CD4-positive, alpha-beta T cell treated with Interleukin-17A for 1 hour (primary cell): ENCODE results near the gene COL26A1.
"Not testable (repeated sequence)": the region's sequence is repeated elsewhere in the genome, so short reads cannot be mapped to it uniquely, and the experiment has no call there.

Experiments used
- DNase-seq: peaks from one replicate; pipeline ENCODE4 v3.0.0-alpha.2; 2020

COL26A1 gene

DNA sequence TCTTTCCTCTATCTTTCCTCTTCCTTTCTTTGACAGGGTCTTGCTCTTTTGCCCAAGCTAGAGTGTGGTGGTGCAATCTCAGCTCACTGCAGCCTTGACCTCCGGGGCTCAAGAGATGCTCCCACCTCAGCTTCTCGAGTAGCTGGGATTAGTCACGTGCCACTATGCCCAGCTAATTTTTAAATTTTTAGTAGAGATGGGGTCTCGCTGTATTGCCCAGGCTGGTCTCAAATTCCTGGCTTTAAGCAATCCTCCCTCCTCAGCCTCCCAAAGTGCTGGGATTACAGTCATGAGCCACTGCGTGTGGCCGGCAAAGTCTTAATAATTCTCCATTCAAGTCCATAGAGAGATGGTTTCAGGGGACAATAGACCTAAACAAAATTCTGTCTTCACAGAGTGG lies 40.2 kb downstream of the COL26A1 start:
- no peak for DNase-seq

DNA sequence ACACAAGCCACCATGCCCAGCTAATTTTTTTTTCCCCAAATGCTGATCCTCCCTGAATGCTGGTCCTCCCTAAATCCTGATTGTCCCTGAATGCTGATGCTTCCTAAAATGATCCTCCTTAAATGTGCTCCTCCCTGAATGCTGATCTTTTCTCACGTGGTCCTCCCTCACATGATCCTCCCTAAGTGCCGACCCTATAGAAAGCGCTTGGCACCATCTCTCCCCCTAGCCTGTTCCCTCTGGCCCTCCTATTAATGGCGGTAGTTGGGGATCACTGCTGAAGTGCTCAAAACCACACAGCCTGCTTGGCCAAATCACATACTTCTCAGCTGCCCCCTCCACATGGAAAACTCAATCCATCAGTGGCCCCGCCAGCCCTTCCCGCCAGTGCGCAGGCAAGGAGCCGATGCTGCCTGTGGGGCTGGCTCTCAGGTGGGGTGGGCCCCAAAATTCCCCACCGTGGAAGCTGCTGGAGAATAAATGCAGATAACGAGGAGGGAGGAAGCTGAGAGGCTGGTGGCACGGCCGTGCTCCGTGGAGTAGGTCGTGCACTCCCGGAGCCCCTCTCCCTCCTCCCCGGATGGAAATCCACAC lies 42.9 kb downstream of the COL26A1 start:
- no peak for DNase-seq

DNA sequence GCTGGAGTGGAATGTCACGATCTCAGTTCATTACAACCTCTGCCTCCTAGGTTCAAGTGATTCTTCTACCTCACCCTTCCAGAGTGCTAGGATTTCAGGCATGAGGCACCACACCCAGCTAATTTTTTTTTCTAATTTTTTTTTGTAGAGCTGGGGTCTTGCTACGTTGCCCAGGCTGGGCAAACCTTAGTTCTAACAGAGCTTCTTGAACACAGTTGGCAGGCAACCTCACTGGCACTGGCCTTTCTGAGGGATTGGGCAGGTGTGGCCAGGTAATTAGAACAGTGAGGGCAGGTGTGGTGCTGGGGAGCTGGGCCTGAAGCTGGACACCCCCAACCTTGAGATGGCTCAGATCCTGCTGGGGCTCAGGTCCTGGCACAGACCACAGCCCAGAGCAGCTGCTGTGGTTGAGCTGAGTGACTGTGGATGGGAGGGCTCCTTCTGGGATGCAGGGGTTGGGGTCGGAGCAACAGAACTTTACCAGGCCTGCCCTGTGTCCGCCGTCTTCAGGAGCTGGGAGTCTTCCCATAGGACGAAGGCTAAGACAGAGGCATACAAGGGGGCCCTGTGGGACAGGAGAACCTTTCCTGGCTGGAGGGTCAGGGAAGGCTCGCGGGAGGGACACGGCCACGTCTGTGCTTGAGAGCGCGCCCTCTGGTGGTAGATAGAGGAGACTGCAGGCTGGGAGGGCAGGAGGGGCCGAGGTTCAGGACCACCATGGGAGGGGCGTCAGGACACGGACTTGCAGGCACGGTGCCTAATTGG lies 48.2 kb downstream of the COL26A1 start:
- DNase-seq, result peak; percentile 38

DNA sequence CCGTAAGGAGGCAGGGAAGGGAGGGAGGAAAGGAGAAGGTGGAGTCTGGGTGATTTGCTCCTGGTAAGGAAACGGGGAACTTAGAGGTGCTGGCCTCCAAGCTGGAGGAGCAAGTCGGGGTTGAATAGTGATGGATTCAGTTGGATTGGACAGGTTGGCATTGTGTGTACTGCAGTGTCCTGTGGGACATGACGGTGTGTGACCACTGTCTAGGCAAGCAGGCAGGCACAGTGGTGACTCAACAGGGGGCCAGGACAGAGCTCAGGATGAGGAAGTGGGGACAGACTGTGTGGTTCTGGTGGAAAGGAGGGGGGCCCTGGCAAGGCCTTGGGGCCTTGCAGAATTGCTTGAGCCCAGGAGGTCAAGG lies 48.8 kb downstream of the COL26A1 start:
- DNase-seq, result no peak

DNA sequence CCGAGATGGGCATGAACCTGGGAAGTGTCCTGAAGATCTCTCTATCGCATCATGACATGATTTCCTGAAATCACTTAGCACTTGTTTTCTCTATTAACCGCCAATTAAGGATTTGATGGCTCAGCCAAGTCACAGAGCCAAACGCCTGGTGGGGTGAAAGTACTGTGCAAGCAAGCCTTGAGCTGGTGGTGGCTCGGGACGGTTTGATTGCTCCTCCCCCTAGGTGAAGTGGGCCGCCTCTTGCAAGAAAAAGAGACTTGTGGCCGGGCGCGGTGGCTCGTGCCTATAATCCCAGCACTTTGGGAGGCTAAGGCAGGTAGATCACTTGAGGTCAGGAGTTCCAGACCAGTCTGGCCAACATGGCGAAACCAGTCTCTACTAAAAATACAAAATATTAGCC lies 50.3 kb downstream of the COL26A1 start:
- DNase-seq, result no peak

DNA sequence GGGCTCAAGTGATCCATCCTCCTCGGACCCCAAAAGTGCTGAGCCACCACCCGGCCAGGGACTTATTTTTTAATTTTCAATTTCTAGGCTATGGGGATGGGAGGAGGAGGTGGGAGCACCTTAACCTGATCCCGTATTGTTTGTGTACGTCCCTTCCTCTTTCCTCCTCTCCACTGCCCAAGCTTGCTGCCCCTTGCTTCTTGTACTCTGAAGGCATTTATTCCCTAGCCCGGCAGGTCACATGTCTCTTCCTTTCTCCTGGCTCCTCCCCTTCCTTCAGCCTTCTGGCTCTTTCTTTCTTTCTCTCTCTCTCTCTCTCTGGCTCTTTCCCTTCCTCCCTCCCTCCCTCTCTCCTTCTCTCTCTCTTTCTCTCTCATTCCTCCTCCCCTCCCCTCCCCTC lies 56.0 kb downstream of the COL26A1 start:
- DNase-seq, result no peak

DNA sequence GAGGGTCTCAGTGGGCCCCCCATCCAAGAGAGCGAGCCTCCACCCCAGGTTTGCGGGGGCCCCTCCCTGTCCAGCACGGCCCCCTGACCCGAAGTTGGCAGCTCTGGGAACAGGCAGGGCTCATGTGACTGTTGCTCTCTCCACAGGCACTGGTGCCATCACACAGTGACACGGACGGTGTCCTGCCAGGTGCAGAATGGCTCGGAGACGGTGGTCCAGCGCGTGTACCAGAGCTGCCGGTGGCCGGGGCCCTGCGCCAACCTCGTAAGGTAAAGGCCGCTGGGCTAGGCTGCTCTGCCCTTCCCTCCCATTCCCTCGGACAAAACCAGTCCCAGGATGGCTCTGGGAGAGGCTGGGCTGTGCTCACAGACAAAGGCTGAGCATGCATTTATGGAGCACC lies 57.2 kb downstream of the COL26A1 start:
- DNase-seq, result no peak

DNA sequence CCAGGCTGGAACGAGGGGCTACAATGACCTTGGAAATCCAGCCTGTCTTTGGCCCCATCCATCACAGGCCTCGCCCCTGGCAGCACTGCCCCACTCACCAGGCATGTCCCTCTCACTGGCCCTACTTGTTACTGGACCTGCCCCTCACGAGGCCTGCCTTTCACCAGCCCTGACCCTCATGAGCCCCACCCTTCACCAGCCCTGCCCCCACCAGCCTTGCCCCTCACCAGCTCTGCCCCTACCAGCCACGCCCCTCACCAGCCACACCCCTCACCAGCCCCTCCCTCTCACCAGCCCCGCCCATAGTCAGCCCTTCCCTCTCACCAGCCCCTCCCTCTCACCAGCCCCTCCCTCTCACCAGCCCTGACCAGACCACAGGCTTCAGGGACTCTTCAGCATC lies 57.8 kb downstream of the COL26A1 start:
- DNase-seq, result no peak

DNA sequence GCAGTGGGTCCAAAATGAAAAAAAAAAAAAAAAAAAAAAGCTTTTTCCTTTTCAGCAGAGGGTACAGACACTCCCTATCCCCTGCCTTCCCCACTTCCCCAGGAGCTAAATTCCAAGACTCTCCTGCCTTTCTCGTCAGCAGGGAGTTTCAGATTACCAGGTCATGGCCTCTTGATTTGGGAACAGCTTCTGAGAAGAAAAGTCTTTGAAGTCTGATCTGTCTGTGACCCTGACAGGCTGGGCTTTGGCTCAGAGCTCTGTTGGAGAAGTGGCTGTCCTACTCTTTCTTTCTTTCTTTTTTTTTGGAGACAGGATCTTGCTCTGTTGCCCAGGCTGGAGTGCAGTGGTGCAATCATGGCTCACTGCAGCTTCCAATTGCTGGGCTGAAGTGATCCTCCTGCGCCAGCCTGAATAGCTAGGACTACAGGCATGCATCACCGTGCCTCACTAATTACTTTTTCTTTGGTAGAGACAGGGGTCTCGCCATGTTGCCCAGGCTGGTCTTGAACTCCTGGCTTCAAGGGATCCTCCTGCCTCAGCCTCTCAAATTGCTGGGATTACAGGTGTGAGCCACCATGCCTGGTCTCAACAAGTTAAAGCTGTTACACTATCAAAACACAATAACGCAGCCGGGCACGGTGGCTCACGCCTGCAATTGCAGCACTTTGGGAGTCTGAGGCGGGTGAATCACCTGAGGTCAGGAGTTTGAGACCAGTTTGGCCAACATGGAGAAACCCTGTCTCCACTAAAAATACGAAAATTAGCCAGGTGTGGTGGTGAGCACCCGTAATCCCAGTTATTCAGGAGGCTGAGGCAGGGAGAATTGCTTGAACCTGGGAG lies 59.9 kb downstream of the COL26A1 start:
- DNase-seq, result no peak

DNA sequence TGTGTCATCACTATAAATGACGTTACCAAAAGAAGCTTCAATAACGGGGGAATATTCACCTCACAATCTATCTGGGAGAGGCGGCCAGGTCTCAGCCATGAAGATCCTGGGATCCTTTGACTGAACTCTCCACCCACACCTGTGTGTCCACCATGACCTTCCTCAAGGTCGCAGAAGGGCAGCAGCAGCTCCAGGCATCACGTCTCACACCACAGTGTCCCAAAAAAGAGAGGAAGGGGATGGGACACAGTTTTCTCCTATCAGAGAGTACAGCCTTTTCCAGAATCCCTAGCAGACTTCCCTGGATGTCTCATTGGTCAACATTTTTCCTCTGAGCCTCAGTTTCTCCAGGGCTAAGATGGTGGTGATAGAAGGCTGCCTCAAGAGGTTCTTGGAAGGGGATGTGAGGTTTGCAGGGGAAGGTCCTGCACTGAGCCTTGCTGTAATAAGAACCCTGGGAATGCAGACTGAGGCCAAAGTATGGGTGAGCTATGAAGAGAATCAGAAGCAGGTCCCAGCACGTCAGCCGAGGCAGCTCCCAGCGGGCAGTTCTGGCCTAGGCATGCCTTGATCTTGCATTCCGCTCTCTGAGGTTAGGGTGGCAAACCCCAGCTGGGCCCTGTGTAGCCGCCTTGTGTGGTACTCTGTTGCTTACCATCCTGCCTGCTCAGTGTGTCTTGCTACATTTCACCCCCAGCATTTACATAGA lies 63.8 kb downstream of the COL26A1 start:
- no peak for DNase-seq

DNA sequence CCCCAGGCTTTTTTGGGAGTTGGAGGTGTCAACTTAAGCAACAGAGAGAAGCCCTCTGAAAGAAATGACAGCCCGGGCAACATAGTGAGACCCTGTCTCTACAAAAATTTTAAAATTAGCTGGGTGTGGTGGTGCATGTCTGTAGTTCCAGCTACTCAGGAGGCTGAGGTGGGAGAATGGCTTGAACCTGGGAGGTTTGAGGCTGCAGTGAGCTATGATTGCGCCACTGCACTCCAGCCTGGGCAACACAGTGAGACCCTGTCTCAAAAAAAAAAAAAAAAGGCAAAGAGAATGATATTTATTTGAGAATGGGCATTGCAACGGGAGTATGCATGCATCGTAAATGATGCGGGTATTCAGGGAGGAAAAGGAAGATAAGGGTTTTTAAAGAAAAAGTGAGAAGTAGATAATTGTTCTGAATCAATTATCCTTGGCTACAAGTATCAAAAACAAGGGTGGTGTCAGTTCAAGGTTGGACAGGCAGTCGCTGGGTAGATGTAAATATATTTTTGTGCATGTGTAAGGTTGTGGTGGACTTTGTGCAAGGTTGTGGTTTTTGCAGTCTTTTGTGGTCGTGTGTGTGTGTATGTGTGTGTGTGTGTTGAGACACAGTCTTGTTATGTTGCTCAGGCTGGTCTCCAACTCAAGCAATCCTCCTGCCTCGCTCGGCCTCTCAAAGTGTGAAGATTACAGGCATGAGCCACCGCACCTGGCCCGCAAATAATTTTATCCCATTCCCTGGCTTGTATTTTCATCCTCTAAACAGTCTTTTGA lies 65.6 kb downstream of the COL26A1 start:
- DNase-seq, result no peak

DNA sequence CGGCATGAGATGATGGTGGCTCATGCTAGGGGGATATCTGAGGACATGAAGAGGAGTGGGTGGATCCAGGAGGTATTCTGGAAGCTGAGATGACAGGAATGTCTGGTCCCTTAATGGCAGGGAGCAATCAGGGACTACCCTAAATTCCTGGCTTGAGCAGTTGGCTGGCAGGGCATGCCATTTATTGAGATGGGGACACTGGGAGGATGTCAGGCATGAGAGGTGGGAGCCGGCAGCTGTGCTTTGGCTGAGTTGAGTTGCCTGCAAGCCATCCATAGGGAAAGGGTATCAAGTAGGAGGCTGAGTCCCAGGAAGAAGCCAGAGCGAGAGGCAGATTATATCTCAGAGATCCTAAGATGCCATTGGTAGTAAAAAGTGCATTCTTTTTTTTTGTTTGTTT lies 69.6 kb downstream of the COL26A1 start:
- DNase-seq, result no peak

DNA sequence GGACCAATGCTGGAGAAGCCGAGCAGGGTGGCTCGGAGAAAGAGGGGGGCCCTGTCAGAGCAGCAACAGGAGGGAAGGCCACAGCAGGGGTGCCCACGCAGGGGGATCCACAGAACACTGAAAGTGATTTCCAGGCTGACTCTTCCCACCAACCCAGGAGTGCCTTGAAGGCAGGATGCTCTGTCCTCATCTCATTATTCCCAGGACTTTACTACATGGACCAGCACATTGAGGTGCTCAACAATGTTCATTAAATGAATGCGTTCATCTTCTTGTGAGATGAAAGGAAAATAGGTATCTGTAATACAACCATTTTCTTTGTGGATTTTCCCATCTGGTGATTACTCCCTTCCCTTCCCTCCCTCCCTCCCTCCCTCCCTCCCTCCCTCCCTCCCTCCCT lies 71.0 kb downstream of the COL26A1 start:
- no peak for DNase-seq

DNA sequence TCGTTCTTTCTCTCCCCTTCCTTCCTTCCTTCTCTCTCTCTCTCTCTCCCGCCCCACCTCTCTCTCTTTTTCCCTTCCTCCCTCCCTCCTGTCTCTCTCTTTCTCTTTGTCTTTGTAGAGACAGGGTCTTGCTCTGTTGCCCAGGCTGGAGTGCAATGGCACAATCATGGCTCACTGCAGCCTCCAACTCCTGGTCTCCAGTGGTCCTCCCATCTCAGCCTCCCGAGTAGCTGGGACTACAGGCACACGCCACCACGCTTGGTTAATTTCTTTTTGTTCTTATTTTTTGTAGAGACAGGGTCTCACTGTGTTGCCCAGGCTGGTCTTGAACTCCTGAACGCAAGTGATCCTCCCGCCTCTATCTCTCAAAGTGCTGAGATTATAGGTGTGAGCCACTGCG lies 71.5 kb downstream of the COL26A1 start:
- not testable (repeated sequence) for DNase-seq

DNA sequence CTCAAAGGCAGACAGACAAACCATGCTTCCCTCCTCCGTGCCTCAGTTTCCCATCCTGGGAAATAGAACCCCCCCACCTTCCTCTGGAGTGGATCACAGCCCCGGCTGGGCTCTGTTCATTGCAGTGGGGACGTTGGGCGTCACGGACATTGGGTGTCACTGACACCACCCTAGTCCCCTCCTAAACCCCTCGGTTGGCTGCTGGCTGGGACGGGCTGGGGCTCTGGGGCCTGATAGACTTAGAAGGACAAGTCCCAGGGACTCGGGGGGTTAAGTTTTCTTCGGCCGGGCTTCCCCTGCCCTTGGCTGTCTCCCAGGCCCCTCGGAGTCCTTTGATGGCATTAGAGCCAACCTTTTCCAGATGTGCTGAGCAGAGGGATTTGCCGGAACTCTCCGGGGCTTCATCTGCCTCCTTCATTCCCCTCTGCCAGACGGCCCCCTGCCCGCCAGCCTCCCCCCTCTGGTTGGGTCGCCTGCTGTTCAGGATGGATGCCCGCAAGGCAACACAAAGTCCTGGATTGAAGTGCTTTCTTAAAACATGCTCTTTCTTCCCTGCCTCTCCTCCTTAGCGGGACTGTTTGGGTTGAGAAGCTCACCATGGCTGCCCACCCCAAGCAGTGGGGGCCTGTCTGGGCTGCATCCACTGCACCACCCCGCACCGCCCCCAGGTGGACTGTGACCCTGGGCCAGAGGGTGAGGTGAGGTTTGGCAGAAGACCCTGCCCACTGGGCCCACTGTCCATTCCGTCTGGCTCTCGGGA lies 73.0 kb downstream of the COL26A1 start:
- DNase-seq, result no peak

DNA sequence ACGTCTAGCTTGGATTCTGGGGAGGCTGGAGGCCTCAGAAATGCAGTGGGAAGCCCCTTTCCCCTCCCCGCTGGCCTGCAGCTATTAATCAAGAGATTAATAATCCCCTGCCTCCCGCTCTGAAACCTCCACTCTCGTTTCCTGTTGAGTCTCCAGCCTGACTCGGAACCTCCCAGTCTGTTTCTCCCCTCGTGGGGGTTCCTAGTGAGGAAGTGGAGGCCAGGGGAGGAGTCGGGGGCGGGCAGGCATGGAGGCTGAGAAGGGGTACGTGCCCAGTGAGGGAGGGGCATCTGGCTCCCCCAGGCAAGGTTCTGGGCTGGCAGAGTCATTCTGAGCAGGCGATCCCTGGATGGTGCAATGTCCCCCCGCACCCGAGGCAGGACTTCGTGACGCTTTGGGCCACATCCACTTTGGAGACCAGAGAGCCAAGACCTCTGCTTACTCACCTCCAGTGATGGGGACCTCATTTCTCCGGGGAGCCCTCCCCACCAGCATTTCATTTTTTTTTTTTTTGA lies 73.6 kb downstream of the COL26A1 start:
- DNase-seq, result no peak

DNA sequence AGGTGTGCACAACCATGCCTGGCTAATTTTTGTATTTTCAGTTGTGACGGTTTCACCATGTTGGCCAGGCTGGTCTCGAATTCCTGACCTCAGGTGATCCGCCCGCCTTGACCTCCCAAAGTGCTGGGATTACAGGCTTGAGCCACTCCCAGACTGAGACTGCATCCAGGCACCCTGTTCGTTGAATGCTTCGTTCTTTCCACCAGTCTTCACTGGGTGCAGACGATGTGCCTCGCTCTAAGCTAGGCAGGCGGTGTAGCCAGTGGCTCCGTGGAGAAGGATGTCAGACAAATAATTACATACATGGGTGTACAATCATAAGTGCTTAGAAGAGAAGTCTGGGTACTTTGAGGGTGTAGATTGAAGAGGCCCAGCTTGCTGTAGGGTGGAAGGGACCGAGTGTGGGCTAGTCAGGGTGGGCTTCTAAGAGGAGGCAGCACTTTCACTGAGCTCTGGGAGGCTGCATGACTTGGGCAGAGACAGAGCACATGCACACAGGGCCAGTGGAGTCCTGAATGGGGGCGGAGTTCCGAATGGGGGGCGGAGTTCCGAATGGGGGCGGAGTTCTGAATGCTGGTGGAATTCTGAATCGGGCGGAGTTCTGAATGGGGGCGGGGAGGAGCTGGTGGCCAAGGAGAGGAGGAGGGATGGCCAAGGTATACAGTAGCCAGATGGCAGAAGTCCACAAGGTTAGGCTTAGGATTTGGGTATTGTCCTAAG lies 74.3 kb downstream of the COL26A1 start:
- DNase-seq, result no peak

DNA sequence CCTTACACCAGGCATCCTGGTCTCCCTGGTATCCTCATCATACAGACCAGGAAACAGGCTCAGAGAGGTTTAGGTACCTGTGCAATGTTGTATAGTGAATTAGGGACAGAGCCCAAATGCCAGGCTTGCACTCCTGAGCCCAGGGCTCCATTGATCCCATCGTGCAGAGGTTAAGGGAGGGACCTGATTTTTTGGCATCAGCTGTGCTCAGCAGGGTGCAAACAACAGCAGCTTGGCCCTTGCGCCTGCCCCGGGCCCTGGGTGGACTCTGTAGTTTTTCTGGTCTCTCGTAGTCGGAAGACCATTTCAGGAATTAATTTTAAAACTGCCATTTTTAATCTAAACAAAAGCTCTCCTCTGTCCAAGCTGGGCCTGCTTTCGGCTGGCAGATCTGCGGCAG lies 79.2 kb downstream of the COL26A1 start:
- DNase-seq, result no peak

DNA sequence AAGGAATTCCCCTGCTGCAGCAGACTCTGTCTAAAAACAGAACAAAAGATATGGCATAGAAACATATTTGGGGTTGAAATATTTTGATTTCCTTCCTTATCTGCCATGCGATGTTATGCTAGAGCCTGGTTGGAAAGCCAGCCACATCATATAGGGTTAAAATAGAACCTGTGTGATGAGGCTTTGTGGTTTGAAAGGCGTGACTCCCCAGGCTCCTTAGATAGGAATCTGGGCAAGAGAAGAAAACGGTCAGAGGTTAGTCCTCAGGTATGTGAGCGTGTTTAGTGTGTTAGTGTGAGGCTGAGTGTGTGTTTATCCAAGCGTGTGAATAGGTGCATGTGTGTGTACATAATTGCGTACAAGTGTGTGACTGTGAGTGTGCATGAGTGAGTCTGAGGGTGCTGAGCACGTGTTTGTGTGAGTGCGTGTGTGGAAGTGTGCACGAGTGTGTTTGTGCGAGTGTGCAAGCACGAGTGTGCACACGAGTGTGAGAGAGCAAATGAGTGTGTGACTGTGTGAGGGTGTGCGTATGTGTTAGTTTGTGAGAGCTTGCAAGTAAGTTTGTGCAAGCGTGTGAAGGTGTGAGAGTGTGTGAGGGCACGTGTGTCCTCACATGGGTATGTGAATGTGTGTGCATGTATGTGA lies 79.9 kb downstream of the COL26A1 start:
- no peak for DNase-seq

DNA sequence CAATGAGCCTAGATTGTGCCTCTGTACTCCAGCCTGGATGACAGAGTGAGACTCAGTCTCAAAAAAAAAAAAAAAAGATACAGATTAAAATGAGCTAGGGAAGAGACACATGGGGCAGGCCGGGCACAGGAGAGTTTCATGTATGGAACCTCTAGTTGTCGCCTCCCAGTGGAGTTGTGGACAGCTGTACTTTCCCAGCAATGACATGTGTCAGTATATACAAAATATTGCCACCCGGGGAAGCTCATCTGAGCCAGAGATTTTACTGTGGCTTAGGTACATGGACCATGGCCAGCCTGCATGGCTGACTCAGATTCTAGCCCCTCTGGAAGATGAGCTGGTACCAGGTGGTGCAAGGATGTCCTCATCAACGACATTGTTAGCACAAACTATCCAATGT lies 87.4 kb downstream of the COL26A1 start:
- no peak for DNase-seq
